Activated naive CD8-positive, alpha-beta T cell treated with anti-CD3 and anti-CD28 coated beads, Interleukin-2, amount 50 U/mL, for 16 hours (primary cell): Measurements from ENCODE around the gene PPP1R26.
"Not testable (repeated sequence)": the region's sequence is repeated elsewhere in the genome, so short reads cannot be mapped to it uniquely, and the experiment has no call there.

ENCODE experiments used
- DNase-seq: peaks from one replicate; pipeline ENCODE4 v3.0.0-alpha.2; 2020; ENCODE audit warnings: low read depth, low spot score

PPP1R26 gene

GRCh38 chr9:135479469-135480052 is at the start of gene PPP1R26:
Gene PPP1R26, plus strand, starts transcription at chr9:135479782. Its CDS starts 4,729 bp downstream, at chr9:135484511.
- DNase-seq: no peak

GRCh38 chr9:135437259-135437658 is 42.3 kb upstream of the PPP1R26 start:
- no peak for DNase-seq

- DNase-seq: not testable (repeated sequence)
Measured at GRCh38 chr9:135437696-135438095, 41.9 kb upstream of the PPP1R26 start.

GRCh38 chr9:135438581-135439232 is 40.9 kb upstream of the PPP1R26 start:
- not testable (repeated sequence) for DNase-seq

- DNase-seq: not testable (repeated sequence)
Measured at GRCh38 chr9:135439514-135439913, 40.1 kb upstream of the PPP1R26 start.

- no peak for DNase-seq
Measured at GRCh38 chr9:135439916-135440315, 39.7 kb upstream of the PPP1R26 start.

- DNase-seq: no peak
Measured at GRCh38 chr9:135440620-135441019, 39.0 kb upstream of the PPP1R26 start.

- not testable (repeated sequence) for DNase-seq
Measured at GRCh38 chr9:135441105-135442071, 38.2 kb upstream of the PPP1R26 start.

GRCh38 chr9:135442075-135442474 is 37.5 kb upstream of the PPP1R26 start:
- no peak for DNase-seq

GRCh38 chr9:135443797-135444425 is 35.7 kb upstream of the PPP1R26 start:
- no peak for DNase-seq

GRCh38 chr9:135447126-135447525 is 32.5 kb upstream of the PPP1R26 start:
- no peak for DNase-seq

- DNase-seq: no peak
Measured at GRCh38 chr9:135448663-135449100, 30.9 kb upstream of the PPP1R26 start.

- DNase-seq: not testable (repeated sequence)
Measured at GRCh38 chr9:135449532-135449931, 30.1 kb upstream of the PPP1R26 start.

GRCh38 chr9:135450956-135451355 is 28.6 kb upstream of the PPP1R26 start:
- DNase-seq: no peak

- not testable (repeated sequence) for DNase-seq
Measured at GRCh38 chr9:135451909-135452308, 27.7 kb upstream of the PPP1R26 start.

GRCh38 chr9:135454737-135455136 is 24.8 kb upstream of the PPP1R26 start:
- no peak for DNase-seq

GRCh38 chr9:135455401-135456030 is 24.1 kb upstream of the PPP1R26 start:
- no peak for DNase-seq

- no peak for DNase-seq
Measured at GRCh38 chr9:135456436-135457104, 23.0 kb upstream of the PPP1R26 start.

GRCh38 chr9:135458478-135458877 is 21.1 kb upstream of the PPP1R26 start:
- DNase-seq: not testable (repeated sequence)

- DNase-seq: no peak
Measured at GRCh38 chr9:135461936-135462335, 17.6 kb upstream of the PPP1R26 start.

GRCh38 chr9:135463140-135463539 is 16.4 kb upstream of the PPP1R26 start:
- no peak for DNase-seq
